Bronchial epithelial cell (primary cell): ENCODE measurements around the gene PKNOX1. TPM values are rescaled to one million over a fixed set of nuclear protein-coding genes. Genes with fewer than 3 reads are reported as not detected.
"Not testable (repeated sequence)": the region's sequence is repeated elsewhere in the genome, so short reads cannot be mapped to it uniquely, and the experiment has no call there.

Source experiments
- DNase-seq: peaks from one replicate; pipeline ENCODE4 v3.0.0-alpha.2; 2010; ENCODE audit warnings: low read depth
- FAIRE-seq: peaks from 2 replicates; lab custom pipeline; 2011; peaks lifted over from hg19 to GRCh38; lab: Jason Lieb, UNC
- H3K27me3 ChIP-seq: 2 replicates; pipeline ENCODE4 v1.5.1; 2011; ENCODE audit warnings: low read length; ENCODE audit not compliant: control insufficient read depth, insufficient read depth
- H3K36me3 ChIP-seq: 2 replicates; pipeline ENCODE4 v1.5.1; 2011; ENCODE audit warnings: low read length; ENCODE audit not compliant: control insufficient read depth, insufficient read depth
- H3K4me3 ChIP-seq: 2 replicates; pipeline ENCODE4 v1.5.1; 2011; ENCODE audit warnings: mild to moderate bottlenecking, low read depth, low read length, control low read depth
- total RNA-seq: library from RNA; depleted of rRNA; stranded (reverse); fragments of >200 nt; gene quantifications from 2 replicates; pipeline ENCODE4 v1.2.1, GENCODE V29; 2014
- TF ChIP-seq, protein P1 (sequence below): IDR thresholded peaks from 2 replicates; pipeline ENCODE4 v1.5.1; 2011; ENCODE audit warnings: mild to moderate bottlenecking, moderate library complexity, low read length, control low read depth, inconsistent platforms; ENCODE audit not compliant: insufficient read depth, severe bottlenecking

The PKNOX1 gene
- total RNA-seq, 1 donor from 2014 or later: 7.9 TPM

DNA sequence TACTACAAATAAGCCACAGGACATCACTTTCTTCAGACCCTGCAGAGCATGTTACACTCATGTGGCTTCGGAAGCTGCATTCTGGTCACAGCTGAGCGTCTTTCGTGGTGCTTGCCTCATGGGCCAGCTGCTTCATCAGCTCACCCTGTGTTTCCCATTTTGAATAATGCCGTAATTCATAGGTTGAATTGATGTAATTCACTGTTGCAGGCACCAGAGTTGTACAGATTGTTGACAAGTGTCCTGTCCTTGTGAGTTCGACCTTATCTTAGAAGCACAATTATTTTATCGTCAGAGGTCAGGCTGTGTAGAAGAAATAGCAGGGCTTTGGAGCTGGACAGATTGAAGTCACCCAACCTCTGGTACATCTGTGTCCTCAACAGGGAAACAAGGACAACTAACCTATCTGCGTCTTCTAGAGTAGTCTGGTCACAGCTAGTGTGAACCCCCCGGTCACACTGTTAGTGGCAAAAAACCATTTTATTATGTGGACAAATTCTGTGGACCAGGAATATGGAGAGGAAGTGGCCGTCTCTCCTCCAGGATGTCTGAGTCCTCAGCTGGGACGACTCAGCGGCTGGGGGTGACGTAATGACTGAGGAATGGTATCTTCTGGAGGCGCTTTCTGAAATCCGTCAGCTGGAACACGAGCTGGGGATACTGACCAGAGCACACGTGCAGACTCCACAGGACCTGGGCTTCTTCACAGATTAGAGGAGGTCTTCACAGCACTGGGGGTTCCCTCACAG is 17.8 kb downstream of the PKNOX1 start:
- H3K4me3 ChIP-seq: no peak overlapping the region
- H3K27me3 ChIP-seq: no peaks in the 10 kb centered on the region
- TF ChIP-seq, protein P1, sequence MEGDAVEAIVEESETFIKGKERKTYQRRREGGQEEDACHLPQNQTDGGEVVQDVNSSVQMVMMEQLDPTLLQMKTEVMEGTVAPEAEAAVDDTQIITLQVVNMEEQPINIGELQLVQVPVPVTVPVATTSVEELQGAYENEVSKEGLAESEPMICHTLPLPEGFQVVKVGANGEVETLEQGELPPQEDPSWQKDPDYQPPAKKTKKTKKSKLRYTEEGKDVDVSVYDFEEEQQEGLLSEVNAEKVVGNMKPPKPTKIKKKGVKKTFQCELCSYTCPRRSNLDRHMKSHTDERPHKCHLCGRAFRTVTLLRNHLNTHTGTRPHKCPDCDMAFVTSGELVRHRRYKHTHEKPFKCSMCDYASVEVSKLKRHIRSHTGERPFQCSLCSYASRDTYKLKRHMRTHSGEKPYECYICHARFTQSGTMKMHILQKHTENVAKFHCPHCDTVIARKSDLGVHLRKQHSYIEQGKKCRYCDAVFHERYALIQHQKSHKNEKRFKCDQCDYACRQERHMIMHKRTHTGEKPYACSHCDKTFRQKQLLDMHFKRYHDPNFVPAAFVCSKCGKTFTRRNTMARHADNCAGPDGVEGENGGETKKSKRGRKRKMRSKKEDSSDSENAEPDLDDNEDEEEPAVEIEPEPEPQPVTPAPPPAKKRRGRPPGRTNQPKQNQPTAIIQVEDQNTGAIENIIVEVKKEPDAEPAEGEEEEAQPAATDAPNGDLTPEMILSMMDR: no peak
- H3K36me3 ChIP-seq: peaks cover 1% of the 10 kb centered on the region
- peak; percentile 27 for DNase-seq
- FAIRE-seq: no peak

- DNase-seq: no peak
- TF ChIP-seq, protein P1: no peak
- Histone ChIP-seq H3K4me3 (no peak overlapping the region), H3K27me3 (no peaks in the 10 kb centered on the region), H3K36me3 (peaks cover 1% of the 10 kb centered on the region)
- no peak for FAIRE-seq
These were observed 18.8 kb downstream of the PKNOX1 start for GRCh38 chr21:42993051-42993712.

- no peak overlapping the region for H3K4me3 ChIP-seq
- H3K27me3 ChIP-seq: no peaks in the 10 kb centered on the region
- DNase-seq (peak; percentile 64), FAIRE-seq (no peak)
- H3K36me3 ChIP-seq: peaks cover 1% of the 10 kb centered on the region
- TF ChIP-seq, protein P1: no peak
These were observed 22.7 kb downstream of the PKNOX1 start for GRCh38 chr21:42997053-42997452.

DNA sequence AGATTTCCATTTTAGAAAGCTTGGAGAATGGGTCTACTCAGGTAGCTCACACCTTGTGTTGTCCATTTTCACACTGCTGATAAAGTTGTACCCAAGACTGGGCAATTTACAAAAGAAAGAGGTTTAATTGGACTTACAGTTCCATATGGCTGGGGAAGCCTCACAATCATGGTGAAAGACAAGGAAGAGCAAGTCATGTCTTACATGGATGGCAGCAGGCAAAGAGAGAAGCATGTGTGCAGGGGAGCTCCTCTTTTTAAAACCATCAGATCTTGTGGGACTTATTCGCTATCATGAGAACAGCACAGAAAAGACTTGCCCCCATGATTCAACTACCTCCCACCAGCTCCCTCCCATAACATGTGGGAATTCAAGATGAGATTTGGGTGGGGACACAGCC is 23.6 kb downstream of the PKNOX1 start:
- peak; percentile 52 for FAIRE-seq
- not testable (repeated sequence) for H3K27me3 ChIP-seq, DNase-seq

DNA sequence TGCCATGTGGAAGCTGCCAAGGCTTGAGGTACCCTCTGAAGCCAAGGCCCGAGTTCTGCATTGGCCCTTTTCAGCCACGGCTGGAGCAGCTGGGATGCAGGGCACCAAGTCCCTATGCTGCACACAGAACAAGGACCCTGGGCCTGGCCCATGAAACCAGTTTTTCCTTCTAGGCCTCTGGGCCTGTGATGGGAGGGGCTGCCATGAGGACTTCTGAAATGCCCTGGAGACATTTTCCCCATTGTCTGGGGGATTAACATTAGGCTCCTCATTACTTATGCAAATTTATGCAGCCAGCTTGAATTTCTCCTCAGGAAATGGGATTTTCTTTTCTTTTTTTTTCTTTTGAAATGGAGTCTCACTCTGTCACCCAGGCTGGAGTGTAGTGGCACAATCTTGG is 24.8 kb downstream of the PKNOX1 start:
- H3K4me3 ChIP-seq, DNase-seq, H3K36me3 ChIP-seq, H3K27me3 ChIP-seq, FAIRE-seq: not testable (repeated sequence)

More for the DNA sequence above, 23.6 kb downstream of the PKNOX1 start:
- H3K4me3 ChIP-seq, H3K36me3 ChIP-seq: not testable (repeated sequence)

- H3K36me3 ChIP-seq, FAIRE-seq, DNase-seq, H3K4me3 ChIP-seq, H3K27me3 ChIP-seq: not testable (repeated sequence)
These were observed 25.7 kb downstream of the PKNOX1 start for GRCh38 chr21:43000041-43000440.

DNA sequence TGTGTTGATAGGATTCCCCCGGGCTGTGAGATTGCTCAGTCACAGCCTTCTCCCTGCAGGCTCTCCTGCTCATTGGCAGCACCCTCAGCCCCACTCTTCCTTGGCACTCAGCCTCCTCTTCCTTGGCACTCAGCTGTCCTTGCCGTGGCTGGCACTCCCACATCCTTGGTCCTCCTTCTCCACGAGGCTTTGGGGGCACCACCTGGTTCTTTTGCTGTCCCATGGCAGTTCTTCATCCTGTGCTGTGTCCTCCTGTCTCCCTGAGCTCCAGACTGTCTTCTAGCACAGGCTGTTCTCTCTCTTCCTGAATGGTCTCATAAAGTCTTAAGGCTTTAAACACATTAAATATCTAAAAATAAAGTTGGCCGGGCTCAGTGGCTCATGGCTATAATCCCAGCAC is 27.0 kb downstream of the PKNOX1 start:
- Histone ChIP-seq H3K4me3 (no peak overlapping the region), H3K27me3 (no peaks in the 10 kb centered on the region), H3K36me3 (peaks cover 5% of the 10 kb centered on the region)
- DNase-seq (no peak), FAIRE-seq (no peak)
- TF ChIP-seq, protein P1: no peak
